ENCODE measurements around the gene QKI. TPM values are rescaled to one million over a fixed set of nuclear protein-coding genes. Genes with fewer than 3 reads are reported as not detected.
"Not testable (repeated sequence)": the region's sequence is repeated elsewhere in the genome, so short reads cannot be mapped to it uniquely, and the experiment has no call there.

QKI gene
- total and polyA plus RNA-seq, 2 experiments from 2014 or later: 38.0 to 92.5 TPM

- H3K27ac ChIP-seq: no peak overlapping the region
- no peak overlapping the region for H2AFZ ChIP-seq
- H3K9me3 ChIP-seq (ENCODE audit: low read depth): peaks cover 13% of the 10 kb centered on the region
- 93% methylated on average over 1 of the region's 1 CpG for WGBS (ENCODE audit: low lambda C conversion rate, missing lambda C conversion rate)
- H3K4me2 ChIP-seq: no peak overlapping the region
- H3K79me2 ChIP-seq: peaks cover 94% of the 10 kb centered on the region
- H3K27me3 ChIP-seq: no peaks in the 10 kb centered on the region
- DNase-seq (ENCODE audit: low spot score): no peak
- no peaks in the 10 kb centered on the region for H4K20me1 ChIP-seq (ENCODE audit: insufficient read depth, poor library complexity, severe bottlenecking)
- TF ChIP-seq EZH2phosphoT487 (IDR thresholded peaks at IDR 0.05; ENCODE audit: low read depth, severe bottlenecking, unreplicated experiment) (no peak), EZH2 (IDR thresholded peaks at IDR 0.05; ENCODE audit: borderline replicate concordance) (no peak)
- TF ChIP-seq, protein P1, sequence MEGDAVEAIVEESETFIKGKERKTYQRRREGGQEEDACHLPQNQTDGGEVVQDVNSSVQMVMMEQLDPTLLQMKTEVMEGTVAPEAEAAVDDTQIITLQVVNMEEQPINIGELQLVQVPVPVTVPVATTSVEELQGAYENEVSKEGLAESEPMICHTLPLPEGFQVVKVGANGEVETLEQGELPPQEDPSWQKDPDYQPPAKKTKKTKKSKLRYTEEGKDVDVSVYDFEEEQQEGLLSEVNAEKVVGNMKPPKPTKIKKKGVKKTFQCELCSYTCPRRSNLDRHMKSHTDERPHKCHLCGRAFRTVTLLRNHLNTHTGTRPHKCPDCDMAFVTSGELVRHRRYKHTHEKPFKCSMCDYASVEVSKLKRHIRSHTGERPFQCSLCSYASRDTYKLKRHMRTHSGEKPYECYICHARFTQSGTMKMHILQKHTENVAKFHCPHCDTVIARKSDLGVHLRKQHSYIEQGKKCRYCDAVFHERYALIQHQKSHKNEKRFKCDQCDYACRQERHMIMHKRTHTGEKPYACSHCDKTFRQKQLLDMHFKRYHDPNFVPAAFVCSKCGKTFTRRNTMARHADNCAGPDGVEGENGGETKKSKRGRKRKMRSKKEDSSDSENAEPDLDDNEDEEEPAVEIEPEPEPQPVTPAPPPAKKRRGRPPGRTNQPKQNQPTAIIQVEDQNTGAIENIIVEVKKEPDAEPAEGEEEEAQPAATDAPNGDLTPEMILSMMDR (IDR thresholded peaks at IDR 0.05; ENCODE audit: poor library complexity): no peak
- no peak overlapping the region for H3K4me3 ChIP-seq
- H3K9me2 ChIP-seq (replicated peaks; ENCODE audit: insufficient read depth): no peaks in the 10 kb centered on the region
- no peaks in the 10 kb centered on the region for H3K4me1 ChIP-seq (ENCODE audit: insufficient read depth)
- no peaks in the 10 kb centered on the region for H3K36me3 ChIP-seq (replicated peaks; ENCODE audit: insufficient read depth, low read depth)
Measured at GRCh38 chr6:163469459-163469985, 55.0 kb downstream of the QKI start.

DNA sequence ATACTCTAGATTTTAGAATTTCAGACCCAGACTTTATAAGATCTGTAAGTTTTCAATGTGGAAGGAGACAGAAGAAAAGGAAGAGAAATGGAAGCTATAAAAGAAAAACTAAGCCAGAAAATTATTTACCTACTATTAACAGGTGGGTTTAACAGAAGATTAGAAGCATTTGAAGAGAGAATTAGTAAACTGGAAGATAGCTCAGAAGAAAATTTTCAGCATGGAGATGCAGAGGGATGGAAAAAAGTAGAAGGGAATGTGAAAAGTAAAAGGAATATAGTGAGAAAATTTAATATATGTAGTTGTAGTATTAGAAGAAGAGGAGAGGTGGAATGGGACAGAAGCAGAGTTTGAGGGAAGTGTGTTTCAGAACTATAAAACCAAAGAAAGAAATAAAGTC lies 56.1 kb downstream of the QKI start:
- TF ChIP-seq, protein P1 (IDR thresholded peaks at IDR 0.05; ENCODE audit: poor library complexity): no peak
- TF ChIP-seq EZH2 (IDR thresholded peaks at IDR 0.05; ENCODE audit: borderline replicate concordance) (no peak), EZH2phosphoT487 (IDR thresholded peaks at IDR 0.05; ENCODE audit: low read depth, severe bottlenecking, unreplicated experiment) (no peak)
- H3K36me3 ChIP-seq (replicated peaks; ENCODE audit: insufficient read depth, low read depth): no peaks in the 10 kb centered on the region

DNA sequence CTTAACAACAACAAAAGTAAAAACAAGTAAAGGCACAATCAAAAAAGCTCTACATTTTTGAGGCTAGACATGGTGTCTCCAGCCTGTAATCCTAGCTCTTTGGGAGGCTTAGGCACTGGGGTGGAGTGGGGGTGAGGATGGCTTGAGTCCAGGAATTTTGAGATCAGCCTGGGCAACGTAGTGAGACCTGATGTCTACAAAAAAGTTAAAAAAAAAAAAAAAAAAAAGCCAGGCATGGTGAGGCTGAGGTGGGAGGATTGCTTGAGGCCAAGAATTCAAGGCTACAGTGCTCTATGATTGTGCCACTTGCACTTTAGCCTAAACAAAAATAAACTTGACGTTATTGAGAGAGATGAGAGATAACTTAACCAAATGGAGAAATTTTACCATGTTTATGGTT lies 60.1 kb downstream of the QKI start:
- H3K4me3 ChIP-seq: no peak overlapping the region
- no peak for DNase-seq (ENCODE audit: low spot score)

More for the DNA sequence above, 56.1 kb downstream of the QKI start:
- Histone ChIP-seq H3K4me1 (ENCODE audit: insufficient read depth) (no peaks in the 10 kb centered on the region), H2AFZ (no peak overlapping the region), H3K9me3 (ENCODE audit: low read depth) (peaks cover 13% of the 10 kb centered on the region), H3K27ac (no peak overlapping the region), H3K4me3 (no peak overlapping the region), H3K4me2 (no peak overlapping the region), H3K27me3 (no peaks in the 10 kb centered on the region), H4K20me1 (ENCODE audit: insufficient read depth, poor library complexity, severe bottlenecking) (no peaks in the 10 kb centered on the region), H3K9me2 (replicated peaks; ENCODE audit: insufficient read depth) (no peaks in the 10 kb centered on the region), H3K79me2 (peaks cover 95% of the 10 kb centered on the region)
- DNase-seq (ENCODE audit: low spot score): no peak

DNA sequence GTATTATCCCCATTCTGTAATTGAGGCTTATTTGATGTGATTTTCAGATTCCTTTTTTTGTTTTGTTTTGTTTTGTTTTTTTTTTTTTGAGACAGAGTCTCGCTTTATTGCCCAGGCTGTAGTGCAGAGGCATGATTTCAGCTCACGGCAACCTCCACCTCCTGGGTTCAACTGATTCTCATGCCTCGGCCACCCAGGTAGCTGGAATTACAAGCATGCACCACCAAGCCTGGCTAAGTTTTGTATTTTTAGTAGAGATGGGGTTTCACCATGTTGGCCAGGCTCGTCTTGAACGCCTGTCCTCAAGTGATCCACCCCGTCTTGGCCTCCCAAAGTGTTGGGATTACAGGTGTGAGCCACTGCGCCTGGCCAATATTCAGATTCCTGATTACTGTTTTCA lies 62.4 kb downstream of the QKI start:
- H2AFZ ChIP-seq; H3K9me2 ChIP-seq (replicated peaks; ENCODE audit: insufficient read depth); H3K27ac ChIP-seq; H3K9me3 ChIP-seq (ENCODE audit: low read depth); H4K20me1 ChIP-seq (ENCODE audit: insufficient read depth, poor library complexity, severe bottlenecking); H3K36me3 ChIP-seq (replicated peaks; ENCODE audit: insufficient read depth, low read depth); DNase-seq (ENCODE audit: low spot score); H3K4me3 ChIP-seq; H3K4me2 ChIP-seq; H3K27me3 ChIP-seq; H3K4me1 ChIP-seq (ENCODE audit: insufficient read depth): not testable (repeated sequence)
- 79% methylated on average over 7 of the region's 7 CpGs for WGBS (ENCODE audit: low lambda C conversion rate, missing lambda C conversion rate)
- H3K79me2 ChIP-seq: peaks cover 87% of the 10 kb centered on the region

More for the DNA sequence above, 60.1 kb downstream of the QKI start:
- Histone ChIP-seq H3K79me2 (peaks cover 91% of the 10 kb centered on the region), H3K4me1 (ENCODE audit: insufficient read depth) (no peaks in the 10 kb centered on the region), H3K36me3 (replicated peaks; ENCODE audit: insufficient read depth, low read depth) (no peaks in the 10 kb centered on the region), H3K27me3 (no peaks in the 10 kb centered on the region), H3K4me2 (no peak overlapping the region), H3K9me3 (ENCODE audit: low read depth) (peaks cover 13% of the 10 kb centered on the region), H3K27ac (no peak overlapping the region), H4K20me1 (ENCODE audit: insufficient read depth, poor library complexity, severe bottlenecking) (no peaks in the 10 kb centered on the region), H3K9me2 (replicated peaks; ENCODE audit: insufficient read depth) (no peaks in the 10 kb centered on the region), H2AFZ (no peak overlapping the region)
- 75% methylated on average over 2 of the region's 2 CpGs for WGBS (ENCODE audit: low lambda C conversion rate, missing lambda C conversion rate)
- TF ChIP-seq EZH2 (IDR thresholded peaks at IDR 0.05; ENCODE audit: borderline replicate concordance): no peak

Measured in hepatocyte (in vitro differentiated cells).